Prostate gland (tissue), 2 donors: ENCODE results near the gene CACNG7.
"Not testable (repeated sequence)": the region's sequence is repeated elsewhere in the genome, so short reads cannot be mapped to it uniquely, and the experiment has no call there.

Source experiments
- POLR2A ChIP-seq: fragments of 450-650 bp; IDR thresholded peaks from one replicate; pipeline ENCODE4 v1.6.1; 2016; ENCODE audit warnings: antibody characterized with exemption, mild to moderate bottlenecking
- TF ChIP-seq, protein P1 (sequence below), 4 experiments: fragments of 200-600 bp in 2 of 4; fragments of 450-650 bp in 2 of 4; sonication (generic) in 2 of 4; IDR thresholded peaks; 1 replicate in 3 of 4; 2 replicates in 1 of 4; pipeline ENCODE4 v1.5.1; 2016 to 2019; ENCODE audit warnings: antibody characterized with exemption in 4 of 4, mild to moderate bottlenecking in 2 of 4, moderate library complexity in 2 of 4

DNA sequence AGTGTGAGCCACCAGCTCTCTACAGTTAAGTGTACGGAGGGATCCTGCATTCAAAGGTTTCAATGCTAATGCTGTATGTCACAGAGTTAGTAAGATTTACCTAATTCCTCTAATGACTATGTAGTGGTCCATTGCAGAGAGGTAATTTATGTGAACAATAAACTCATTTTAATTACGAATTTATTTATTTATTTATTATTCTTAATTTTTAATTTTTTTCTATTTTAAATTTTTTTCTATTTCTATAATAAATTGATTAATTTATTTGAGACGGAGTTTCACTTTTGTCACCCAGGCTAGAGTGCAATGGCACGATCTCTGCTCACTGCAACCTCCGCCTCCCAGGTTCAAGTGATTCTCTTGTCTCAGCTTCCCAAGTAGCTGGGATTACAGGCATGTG is 39.5 kb downstream of the CACNG7 start:
- TF ChIP-seq, protein P1, sequence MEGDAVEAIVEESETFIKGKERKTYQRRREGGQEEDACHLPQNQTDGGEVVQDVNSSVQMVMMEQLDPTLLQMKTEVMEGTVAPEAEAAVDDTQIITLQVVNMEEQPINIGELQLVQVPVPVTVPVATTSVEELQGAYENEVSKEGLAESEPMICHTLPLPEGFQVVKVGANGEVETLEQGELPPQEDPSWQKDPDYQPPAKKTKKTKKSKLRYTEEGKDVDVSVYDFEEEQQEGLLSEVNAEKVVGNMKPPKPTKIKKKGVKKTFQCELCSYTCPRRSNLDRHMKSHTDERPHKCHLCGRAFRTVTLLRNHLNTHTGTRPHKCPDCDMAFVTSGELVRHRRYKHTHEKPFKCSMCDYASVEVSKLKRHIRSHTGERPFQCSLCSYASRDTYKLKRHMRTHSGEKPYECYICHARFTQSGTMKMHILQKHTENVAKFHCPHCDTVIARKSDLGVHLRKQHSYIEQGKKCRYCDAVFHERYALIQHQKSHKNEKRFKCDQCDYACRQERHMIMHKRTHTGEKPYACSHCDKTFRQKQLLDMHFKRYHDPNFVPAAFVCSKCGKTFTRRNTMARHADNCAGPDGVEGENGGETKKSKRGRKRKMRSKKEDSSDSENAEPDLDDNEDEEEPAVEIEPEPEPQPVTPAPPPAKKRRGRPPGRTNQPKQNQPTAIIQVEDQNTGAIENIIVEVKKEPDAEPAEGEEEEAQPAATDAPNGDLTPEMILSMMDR (IDR thresholded peaks at IDR 0.05): not testable (repeated sequence)
- not testable (repeated sequence) for TF ChIP-seq POLR2A
